ENCODE measurements around the gene GALNS. TPM values are rescaled to one million over a fixed set of nuclear protein-coding genes. Genes with fewer than 3 reads are reported as not detected.
A peak's percentile ranks its signal among the peaks of the same experiment; 100 is the strongest.

The GALNS gene
- total and polyA plus RNA-seq, 2 donors, result 4.8 to 23.9 TPM

- Histone ChIP-seq H3K4me1 (ENCODE audit: control insufficient read depth in 2 of 2, insufficient read depth in 2 of 2, low read length in 2 of 2) (peaks cover 39 to 71% of the 10 kb centered on the region in 2 donors), H3K27ac (ENCODE audit: low read depth in 1 of 2, low read length in 1 of 2) (peak overlapping the region; percentile 93 to 97), H3K9me3 (ENCODE audit: control insufficient read depth in 2 of 2, insufficient read depth in 1 of 2, low read length in 1 of 2) (peaks cover 0 to 14% of the 10 kb centered on the region in 2 donors), H3K36me3 (ENCODE audit: control insufficient read depth in 2 of 2, insufficient read depth in 2 of 2, low read length in 1 of 2) (peaks cover 2 to 11% of the 10 kb centered on the region in 2 donors), H3K4me3 (ENCODE audit: low read length in 2 of 2) (peak overlapping the region; percentile 43 to 48), H3K27me3 (ENCODE audit: control insufficient read depth in 2 of 2, insufficient read depth in 1 of 2, low read length in 1 of 2) (no peaks in the 10 kb centered on the region)
- 30% methylated on average over 6 of the region's 6 CpGs for WGBS
- DNase-seq (ENCODE audit: low read depth in 6 of 9, low spot score in 9 of 9), result no peak
Measured at GRCh38 chr16:88800277-88800592, 56.5 kb downstream of the GALNS start.

- peaks cover 38 to 71% of the 10 kb centered on the region in 2 donors for H3K4me1 ChIP-seq (ENCODE audit: control insufficient read depth in 2 of 2, insufficient read depth in 2 of 2, low read length in 2 of 2)
- H3K27me3 ChIP-seq (ENCODE audit: control insufficient read depth in 2 of 2, insufficient read depth in 1 of 2, low read length in 1 of 2), result no peaks in the 10 kb centered on the region
- DNase-seq (ENCODE audit: low read depth in 6 of 9, low spot score in 9 of 9), result peak in 5 of 9 donors; percentile 84 to 94 (median 86)
- peaks cover 0 to 14% of the 10 kb centered on the region in 2 donors for H3K9me3 ChIP-seq (ENCODE audit: control insufficient read depth in 2 of 2, insufficient read depth in 1 of 2, low read length in 1 of 2)
- H3K36me3 ChIP-seq (ENCODE audit: control insufficient read depth in 2 of 2, insufficient read depth in 2 of 2, low read length in 1 of 2), result peaks cover 0 to 7% of the 10 kb centered on the region in 2 donors
- peak overlapping the region; percentile 43 to 48 for H3K4me3 ChIP-seq (ENCODE audit: low read length in 2 of 2)
- peak overlapping the region; percentile 93 to 97 for H3K27ac ChIP-seq (ENCODE audit: low read depth in 1 of 2, low read length in 1 of 2)
- WGBS, result 10% methylated on average over 17 of the region's 17 CpGs
Measured at GRCh38 chr16:88799569-88800276, 57.0 kb downstream of the GALNS start.

- Histone ChIP-seq H3K27me3 (ENCODE audit: control insufficient read depth in 2 of 2, insufficient read depth in 1 of 2, low read length in 1 of 2) (no peaks in the 10 kb centered on the region), H3K27ac (ENCODE audit: low read depth in 1 of 2, low read length in 1 of 2) (peak overlapping the region; percentile 93 to 97), H3K4me1 (ENCODE audit: control insufficient read depth in 2 of 2, insufficient read depth in 2 of 2, low read length in 2 of 2) (peaks cover 35 to 73% of the 10 kb centered on the region in 2 donors), H3K36me3 (ENCODE audit: control insufficient read depth in 2 of 2, insufficient read depth in 2 of 2, low read length in 1 of 2) (peaks cover 0 to 5% of the 10 kb centered on the region in 2 donors), H3K9me3 (ENCODE audit: control insufficient read depth in 2 of 2, insufficient read depth in 1 of 2, low read length in 1 of 2) (peaks cover 0 to 14% of the 10 kb centered on the region in 2 donors), H3K4me3 (ENCODE audit: low read length in 2 of 2) (peak overlapping the region in 1 of 2 donors; percentile 12)
- DNase-seq (ENCODE audit: low read depth in 6 of 9, low spot score in 9 of 9), result peak in 5 of 9 donors; percentile 77 to 92 (median 84)
Measured at GRCh38 chr16:88798772-88799455, 57.8 kb downstream of the GALNS start.

- Histone ChIP-seq H3K4me1 (ENCODE audit: control insufficient read depth in 2 of 2, insufficient read depth in 2 of 2, low read length in 2 of 2) (peaks cover 43 to 81% of the 10 kb centered on the region in 2 donors), H3K27ac (ENCODE audit: low read depth in 1 of 2, low read length in 1 of 2) (no peak overlapping the region)
- WGBS, result 95% methylated on average over 4 of the region's 4 CpGs
Measured at GRCh38 chr16:88798073-88798472, 58.7 kb downstream of the GALNS start.

GRCh38 chr16:88796278-88796677 lies 60.5 kb downstream of the GALNS start:
- H3K4me3 ChIP-seq (ENCODE audit: low read length in 2 of 2), result no peak overlapping the region
- H3K9me3 ChIP-seq (ENCODE audit: control insufficient read depth in 2 of 2, insufficient read depth in 1 of 2, low read length in 1 of 2), result peaks cover 0 to 18% of the 10 kb centered on the region in 2 donors
- DNase-seq (ENCODE audit: low read depth in 6 of 9, low spot score in 9 of 9), result no peak
- WGBS, result 95% methylated on average over 4 of the region's 4 CpGs
- peak overlapping the region in 1 of 2 donors; percentile 25 for H3K27ac ChIP-seq (ENCODE audit: low read depth in 1 of 2, low read length in 1 of 2)
- peaks cover 55 to 83% of the 10 kb centered on the region in 2 donors for H3K4me1 ChIP-seq (ENCODE audit: control insufficient read depth in 2 of 2, insufficient read depth in 2 of 2, low read length in 2 of 2)
- H3K36me3 ChIP-seq (ENCODE audit: control insufficient read depth in 2 of 2, insufficient read depth in 2 of 2, low read length in 1 of 2), result peaks cover 0 to 2% of the 10 kb centered on the region in 2 donors
- H3K27me3 ChIP-seq (ENCODE audit: control insufficient read depth in 2 of 2, insufficient read depth in 1 of 2, low read length in 1 of 2), result no peaks in the 10 kb centered on the region

More at GRCh38 chr16:88798073-88798472, 58.7 kb downstream of the GALNS start:
- no peak for DNase-seq (ENCODE audit: low read depth in 6 of 9, low spot score in 9 of 9)
- H3K36me3 ChIP-seq (ENCODE audit: control insufficient read depth in 2 of 2, insufficient read depth in 2 of 2, low read length in 1 of 2), result peaks cover 0 to 5% of the 10 kb centered on the region in 2 donors
- H3K27me3 ChIP-seq (ENCODE audit: control insufficient read depth in 2 of 2, insufficient read depth in 1 of 2, low read length in 1 of 2), result no peaks in the 10 kb centered on the region
- H3K9me3 ChIP-seq (ENCODE audit: control insufficient read depth in 2 of 2, insufficient read depth in 1 of 2, low read length in 1 of 2), result peaks cover 0 to 16% of the 10 kb centered on the region in 2 donors
- H3K4me3 ChIP-seq (ENCODE audit: low read length in 2 of 2), result no peak overlapping the region

- Histone ChIP-seq H3K27ac (ENCODE audit: low read depth in 1 of 2, low read length in 1 of 2) (peak overlapping the region; percentile 94 to 97), H3K36me3 (ENCODE audit: control insufficient read depth in 2 of 2, insufficient read depth in 2 of 2, low read length in 1 of 2) (no peaks in the 10 kb centered on the region), H3K27me3 (ENCODE audit: control insufficient read depth in 2 of 2, insufficient read depth in 1 of 2, low read length in 1 of 2) (no peaks in the 10 kb centered on the region), H3K4me3 (ENCODE audit: low read length in 2 of 2) (peak overlapping the region; percentile 40 to 50), H3K9me3 (ENCODE audit: control insufficient read depth in 2 of 2, insufficient read depth in 1 of 2, low read length in 1 of 2) (peaks cover 0 to 5% of the 10 kb centered on the region in 2 donors), H3K4me1 (ENCODE audit: control insufficient read depth in 2 of 2, insufficient read depth in 2 of 2, low read length in 2 of 2) (peaks cover 54 to 76% of the 10 kb centered on the region in 2 donors)
- WGBS, result 14% methylated on average over 35 of the region's 35 CpGs
- DNase-seq (ENCODE audit: low read depth in 6 of 9, low spot score in 9 of 9), result peak in 2 of 9 donors; percentile 68 to 83
Measured at GRCh38 chr16:88793251-88793954, 63.3 kb downstream of the GALNS start.

- DNase-seq (ENCODE audit: low read depth in 6 of 9, low spot score in 9 of 9), result peak in 1 of 9 donors; percentile 37
- H3K27me3 ChIP-seq (ENCODE audit: control insufficient read depth in 2 of 2, insufficient read depth in 1 of 2, low read length in 1 of 2), result no peaks in the 10 kb centered on the region
- peak overlapping the region; percentile 94 to 97 for H3K27ac ChIP-seq (ENCODE audit: low read depth in 1 of 2, low read length in 1 of 2)
- peak overlapping the region; percentile 40 to 50 for H3K4me3 ChIP-seq (ENCODE audit: low read length in 2 of 2)
- no peaks in the 10 kb centered on the region for H3K36me3 ChIP-seq (ENCODE audit: control insufficient read depth in 2 of 2, insufficient read depth in 2 of 2, low read length in 1 of 2)
- H3K9me3 ChIP-seq (ENCODE audit: control insufficient read depth in 2 of 2, insufficient read depth in 1 of 2, low read length in 1 of 2), result peaks cover 0 to 4% of the 10 kb centered on the region in 2 donors
- WGBS, result 87% methylated on average over 12 of the region's 12 CpGs
- peaks cover 54 to 73% of the 10 kb centered on the region in 2 donors for H3K4me1 ChIP-seq (ENCODE audit: control insufficient read depth in 2 of 2, insufficient read depth in 2 of 2, low read length in 2 of 2)
Measured at GRCh38 chr16:88792668-88793250, 64.0 kb downstream of the GALNS start.

- peak in 1 of 9 donors; percentile 43 for DNase-seq (ENCODE audit: low read depth in 6 of 9, low spot score in 9 of 9)
- 56% methylated on average over 13 of the region's 13 CpGs for WGBS
- Histone ChIP-seq H3K27ac (ENCODE audit: low read depth in 1 of 2, low read length in 1 of 2) (peak overlapping the region; percentile 80 to 97), H3K4me3 (ENCODE audit: low read length in 2 of 2) (peak overlapping the region in 1 of 2 donors; percentile 18), H3K9me3 (ENCODE audit: control insufficient read depth in 2 of 2, insufficient read depth in 1 of 2, low read length in 1 of 2) (peaks cover 0 to 4% of the 10 kb centered on the region in 2 donors), H3K27me3 (ENCODE audit: control insufficient read depth in 2 of 2, insufficient read depth in 1 of 2, low read length in 1 of 2) (no peaks in the 10 kb centered on the region), H3K36me3 (ENCODE audit: control insufficient read depth in 2 of 2, insufficient read depth in 2 of 2, low read length in 1 of 2) (no peaks in the 10 kb centered on the region), H3K4me1 (ENCODE audit: control insufficient read depth in 2 of 2, insufficient read depth in 2 of 2, low read length in 2 of 2) (peaks cover 55 to 73% of the 10 kb centered on the region in 2 donors)
Measured at GRCh38 chr16:88792078-88792550, 64.6 kb downstream of the GALNS start.
